Right lobe of liver (tissue), 6 donors: ENCODE measurements around the gene TMX4. TPM values are rescaled to one million over a fixed set of nuclear protein-coding genes. Genes with fewer than 3 reads are reported as not detected.

Source experiments
- ATAC-seq, 4 donors: fragments of 200-7000 bp; cut with Tn5 transposase; one replicate each; pipeline ENCODE4 v1.9.1; 2020; ENCODE audit warnings: mild to moderate bottlenecking in 4 of 4, moderate library complexity in 4 of 4
- DNase-seq, 3 donors: peaks; one replicate each; pipeline ENCODE4 v3.0.0-alpha.2; 2020
- H3K27ac ChIP-seq, 3 donors: fragments of 200-600 bp; one replicate each; pipeline ENCODE4 v1.8.0; 2022
- H3K27me3 ChIP-seq, 2 donors: fragments of 200-600 bp; one replicate each; pipeline ENCODE4 v1.8.0; 2022
- H3K36me3 ChIP-seq, 4 donors: fragments of 200-600 bp; sonication (generic) in 1 of 4; one replicate each; pipeline versions ENCODE4 v1.5.1 to v1.8.0; 2017 to 2022; ENCODE audit warnings: control low read depth in 1 of 4
- H3K4me1 ChIP-seq, 4 donors: fragments of 200-600 bp; sonication (generic) in 1 of 4; one replicate each; pipeline versions ENCODE4 v1.5.1 to v1.8.0; 2017 to 2022; ENCODE audit warnings: control low read depth in 1 of 4
- H3K4me3 ChIP-seq, 3 donors: fragments of 200-600 bp; one replicate each; pipeline ENCODE4 v1.8.0; 2022
- H3K9me3 ChIP-seq, 4 donors: fragments of 200-600 bp; sonication (generic) in 1 of 4; one replicate each; pipeline versions ENCODE4 v1.5.1 to v1.8.0; 2017 to 2022; ENCODE audit warnings: control low read depth in 1 of 4
- CTCF ChIP-seq, 4 donors: fragments of 200-600 bp in 3 of 4; fragments of 450-650 bp in 1 of 4; IDR thresholded peaks; one replicate each; pipeline versions ENCODE4 v1.5.1 to v1.8.0; 2016 to 2022; ENCODE audit warnings: antibody characterized with exemption in 4 of 4, mild to moderate bottlenecking in 2 of 4
- POLR2A ChIP-seq: fragments of 450-650 bp; IDR thresholded peaks from one replicate; pipeline ENCODE4 v1.6.1; 2017; ENCODE audit warnings: antibody characterized with exemption, mild to moderate bottlenecking
- WGBS: methylation state at CpG from one replicate; pipeline ENCODE4 v1.1.6; 2018; ENCODE audit warnings: low coverage, low lambda C conversion rate; ENCODE audit not compliant: insufficient coverage; ENCODE audit errors: missing lambda C conversion rate; 5-methylcytosine and 5-hydroxymethylcytosine counted together
- intact Hi-C, 2 donors: fragments of 100-400 bp; cut with DNase I; formaldehyde crosslinking; loops; one replicate each; pipeline versions ENCODE4 v1.11.2 to v1.14.1; 2022
- total RNA-seq, 6 experiments: library from RNA; depleted of rRNA in 2 of 6; stranded (reverse); fragments of >200 nt in 2 of 6; fragmentation: NEBNext Ultra II Directional in 3 of 6; extraction: Animal tissue kit (Norgen Biotek cat#: 25700) in 3 of 6; gene quantifications; one replicate each; pipeline versions ENCODE4 v1.1.0 to v1.2.4, GENCODE V29; 2016 to 2023
- donor health status: DM: no; HTN: yes; CAD: no.
- donor health status: DM: no; HTN: no; CAD: no.
- donor health status: DM: no; HTN: no; CAD: no.
- donor health status: DM: no; HTN: yes; CAD: no.
- donor health status: DM: no; HTN: yes; CAD: no.

The TMX4 gene
- total RNA-seq, 6 experiments from 2014 or later, result 24.6 to 27.7 (median 25.7) TPM

- Histone ChIP-seq H3K9me3 (no peaks in the 10 kb centered on the region), H3K4me3 (no peak overlapping the region), H3K27me3 (no peaks in the 10 kb centered on the region), H3K27ac (no peak overlapping the region), H3K4me1 (no peaks in the 10 kb centered on the region), H3K36me3 (no peaks in the 10 kb centered on the region)
- no peak for DNase-seq
- WGBS, result 71% methylated on average over 6 of the region's 6 CpGs
- intact Hi-C loops, result no loop called here
- no peak for ATAC-seq
- TF ChIP-seq POLR2A (no peak), CTCF (IDR thresholded peaks at IDR 0.05) (no peak)
These were observed 43.2 kb upstream of the TMX4 start for GRCh38 chr20:8062756-8063155.

- DNase-seq (no peak), ATAC-seq (no peak)
- Histone ChIP-seq H3K36me3 (no peaks in the 10 kb centered on the region), H3K27me3 (no peaks in the 10 kb centered on the region), H3K4me3 (no peak overlapping the region), H3K9me3 (no peaks in the 10 kb centered on the region), H3K4me1 (no peaks in the 10 kb centered on the region), H3K27ac (no peak overlapping the region)
- 58% methylated on average over 5 of the region's 5 CpGs for WGBS
- intact Hi-C loops, result no loop called here
- TF ChIP-seq POLR2A (no peak), CTCF (IDR thresholded peaks at IDR 0.05) (no peak)
These were observed 42.4 kb upstream of the TMX4 start for GRCh38 chr20:8061861-8062518.

- H3K27me3 ChIP-seq, result no peaks in the 10 kb centered on the region
- TF ChIP-seq POLR2A, result no peak
- TF ChIP-seq CTCF (IDR thresholded peaks at IDR 0.05), result no peak
- H3K27ac ChIP-seq, result no peak overlapping the region
- intact Hi-C loops, result no loop called here
- no peak for DNase-seq
- no peaks in the 10 kb centered on the region for H3K9me3 ChIP-seq
- H3K4me3 ChIP-seq, result no peak overlapping the region
- H3K4me1 ChIP-seq, result no peaks in the 10 kb centered on the region
- no peaks in the 10 kb centered on the region for H3K36me3 ChIP-seq
- ATAC-seq, result no peak
These were observed 41.4 kb upstream of the TMX4 start for GRCh38 chr20:8060977-8061376.

- intact Hi-C loops, result no loop called here
- ATAC-seq, result no peak
- H3K27me3 ChIP-seq, result no peaks in the 10 kb centered on the region
- H3K9me3 ChIP-seq, result no peaks in the 10 kb centered on the region
- H3K4me1 ChIP-seq, result no peaks in the 10 kb centered on the region
- H3K36me3 ChIP-seq, result no peaks in the 10 kb centered on the region
- no peak overlapping the region for H3K27ac ChIP-seq
- TF ChIP-seq POLR2A, result no peak
- no peak for TF ChIP-seq CTCF (IDR thresholded peaks at IDR 0.05)
- WGBS, result 39% methylated on average over 3 of the region's 3 CpGs
- DNase-seq, result no peak
- H3K4me3 ChIP-seq, result no peak overlapping the region
These were observed 38.3 kb upstream of the TMX4 start for GRCh38 chr20:8057871-8058270.

- WGBS, result 50% methylated on average over 3 of the region's 3 CpGs
- H3K9me3 ChIP-seq, result no peaks in the 10 kb centered on the region
- ATAC-seq, result no peak
These were observed 35.5 kb upstream of the TMX4 start for GRCh38 chr20:8055096-8055495.

More at GRCh38 chr20:8055096-8055495, 35.5 kb upstream of the TMX4 start:
- intact Hi-C loops, result no loop called here
- Histone ChIP-seq H3K36me3 (no peaks in the 10 kb centered on the region), H3K27me3 (no peaks in the 10 kb centered on the region), H3K4me3 (no peak overlapping the region), H3K27ac (no peak overlapping the region), H3K4me1 (no peaks in the 10 kb centered on the region)
- TF ChIP-seq POLR2A (no peak), CTCF (IDR thresholded peaks at IDR 0.05) (no peak)
- DNase-seq, result no peak
